ENCODE results near the gene CRADD. TPM values are rescaled to one million over a fixed set of nuclear protein-coding genes. Genes with fewer than 3 reads are reported as not detected.

The CRADD gene
- polyA plus RNA-seq, 2 donors = 4.2 to 12.0 TPM

GRCh38 chr12:93939641-93940325 lies 262.6 kb downstream of the CRADD start:
- 77 to 79% methylated on average over 7 of the region's 7 CpGs for WGBS, 2 donors
- H3K27me3 ChIP-seq (ENCODE audit: control insufficient read depth in 1 of 2, insufficient read depth in 2 of 2, low read length in 2 of 2) = no peaks in the 10 kb centered on the region
- no peaks in the 10 kb centered on the region for H3K36me3 ChIP-seq (ENCODE audit: control insufficient read depth in 2 of 2, insufficient read depth in 2 of 2, low read length in 1 of 2)
- no peaks in the 10 kb centered on the region for H3K4me1 ChIP-seq (ENCODE audit: control insufficient read depth in 2 of 2, insufficient read depth in 2 of 2, low read length in 1 of 2)
- H3K9me3 ChIP-seq (ENCODE audit: control insufficient read depth in 2 of 2, insufficient read depth in 1 of 2, low read depth in 1 of 2, low read length in 1 of 2) = peaks cover 2 to 3% of the 10 kb centered on the region in 2 donors
- no peak overlapping the region for H3K4me3 ChIP-seq (ENCODE audit: low read depth in 1 of 2, low read length in 2 of 2)
- no peak overlapping the region for H3K27ac ChIP-seq (ENCODE audit: low read depth in 2 of 2, low read length in 1 of 2)

DNA sequence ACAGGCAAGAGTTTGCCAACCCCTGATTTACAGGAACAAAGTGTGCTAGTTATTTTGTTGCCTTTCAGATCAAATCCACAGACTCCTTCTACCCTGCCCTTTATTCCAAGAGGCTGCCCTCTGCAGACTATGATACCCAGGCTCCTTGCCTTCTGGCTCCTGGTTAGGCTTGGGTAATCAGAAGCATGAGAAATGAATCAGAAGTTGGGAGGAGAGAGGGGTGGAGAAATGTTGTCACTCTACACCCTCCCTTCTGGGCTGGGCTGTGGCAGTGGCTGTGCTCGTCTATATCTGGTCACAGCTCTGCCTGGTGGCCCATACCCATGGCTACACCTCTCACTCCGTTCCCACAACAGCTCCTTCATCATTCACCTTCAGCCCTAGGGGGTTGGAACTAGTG lies 266.6 kb downstream of the CRADD start:
- 64 to 74% methylated on average over 2 of the region's 2 CpGs for WGBS, 2 donors
- Histone ChIP-seq H3K4me3 (ENCODE audit: low read depth in 1 of 2, low read length in 2 of 2) (no peak overlapping the region), H3K4me1 (ENCODE audit: control insufficient read depth in 2 of 2, insufficient read depth in 2 of 2, low read length in 1 of 2) (peaks cover 0 to 3% of the 10 kb centered on the region in 2 donors), H3K27me3 (ENCODE audit: control insufficient read depth in 1 of 2, insufficient read depth in 2 of 2, low read length in 2 of 2) (no peaks in the 10 kb centered on the region), H3K27ac (ENCODE audit: low read depth in 2 of 2, low read length in 1 of 2) (no peak overlapping the region), H3K9me3 (ENCODE audit: control insufficient read depth in 2 of 2, insufficient read depth in 1 of 2, low read depth in 1 of 2, low read length in 1 of 2) (no peaks in the 10 kb centered on the region), H3K36me3 (ENCODE audit: control insufficient read depth in 2 of 2, insufficient read depth in 2 of 2, low read length in 1 of 2) (no peaks in the 10 kb centered on the region)

GRCh38 chr12:93944201-93944600 lies 267.0 kb downstream of the CRADD start:
- 76 to 86% methylated on average over 8 of the region's 8 CpGs for WGBS, 2 donors
- Histone ChIP-seq H3K4me3 (ENCODE audit: low read depth in 1 of 2, low read length in 2 of 2) (no peak overlapping the region), H3K9me3 (ENCODE audit: control insufficient read depth in 2 of 2, insufficient read depth in 1 of 2, low read depth in 1 of 2, low read length in 1 of 2) (no peaks in the 10 kb centered on the region), H3K4me1 (ENCODE audit: control insufficient read depth in 2 of 2, insufficient read depth in 2 of 2, low read length in 1 of 2) (peaks cover 0 to 3% of the 10 kb centered on the region in 2 donors), H3K27me3 (ENCODE audit: control insufficient read depth in 1 of 2, insufficient read depth in 2 of 2, low read length in 2 of 2) (no peaks in the 10 kb centered on the region), H3K27ac (ENCODE audit: low read depth in 2 of 2, low read length in 1 of 2) (no peak overlapping the region), H3K36me3 (ENCODE audit: control insufficient read depth in 2 of 2, insufficient read depth in 2 of 2, low read length in 1 of 2) (no peaks in the 10 kb centered on the region)

Other genes with a start within 250 kb of the CRADD start
- 10 to 100 TPM; 45.3 to 66.2 TPM for gene UBE2N, start 235.4 kb upstream of the CRADD start, polyA plus RNA-seq
- gene MRPL42, start 209.9 kb upstream of the CRADD start, polyA plus RNA-seq = 10 to 100 TPM; 24.6 to 33.4 TPM
- 1 to 10 TPM; 4.0 to 8.2 TPM for gene SOCS2, start 104.7 kb upstream of the CRADD start, polyA plus RNA-seq

All from esophagus (tissue), 2 donors.